ENCODE results near the gene NHSL2.

NHSL2 gene

DNA sequence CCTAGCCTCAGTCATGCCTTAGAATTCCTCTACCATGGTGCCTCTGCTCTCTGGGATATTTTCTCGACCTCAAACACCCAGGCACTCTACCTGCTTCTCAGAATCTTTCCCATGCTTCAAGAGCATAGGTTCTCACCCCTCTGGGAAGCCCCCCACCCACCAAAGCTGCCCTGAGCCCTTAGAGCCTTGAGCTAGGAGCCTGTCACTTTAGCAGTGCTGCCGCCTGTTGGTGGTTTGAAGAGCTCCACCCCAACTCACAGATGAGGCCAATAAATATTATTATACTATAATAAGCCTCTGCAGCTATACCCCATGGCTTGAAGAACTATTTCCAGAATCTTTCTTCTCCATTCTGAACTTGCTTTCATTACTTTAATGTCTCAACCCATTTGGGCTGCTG, 111.3 kb downstream of the NHSL2 start:
- DNase-seq: peak; percentile 8

- no peak for DNase-seq
Observed at GRCh38 chrX:72023071-72023470, 112.4 kb downstream of the NHSL2 start.

GRCh38 chrX:72025236-72025770, 114.7 kb downstream of the NHSL2 start:
- DNase-seq: no peak

GRCh38 chrX:72026341-72027023, 115.8 kb downstream of the NHSL2 start:
- DNase-seq: no peak

- DNase-seq: no peak
Observed at GRCh38 chrX:72027024-72027913, 116.6 kb downstream of the NHSL2 start.

- no peak for DNase-seq
Observed at GRCh38 chrX:72027914-72028307, 117.3 kb downstream of the NHSL2 start.

- DNase-seq: no peak
Observed at GRCh38 chrX:72028701-72029470, 118.2 kb downstream of the NHSL2 start.

GRCh38 chrX:72029483-72030411, 119.1 kb downstream of the NHSL2 start:
- DNase-seq: no peak

- DNase-seq: no peak
Observed at GRCh38 chrX:72030431-72030830, 119.8 kb downstream of the NHSL2 start.

GRCh38 chrX:72031118-72031517, 120.5 kb downstream of the NHSL2 start:
- no peak for DNase-seq

DNA sequence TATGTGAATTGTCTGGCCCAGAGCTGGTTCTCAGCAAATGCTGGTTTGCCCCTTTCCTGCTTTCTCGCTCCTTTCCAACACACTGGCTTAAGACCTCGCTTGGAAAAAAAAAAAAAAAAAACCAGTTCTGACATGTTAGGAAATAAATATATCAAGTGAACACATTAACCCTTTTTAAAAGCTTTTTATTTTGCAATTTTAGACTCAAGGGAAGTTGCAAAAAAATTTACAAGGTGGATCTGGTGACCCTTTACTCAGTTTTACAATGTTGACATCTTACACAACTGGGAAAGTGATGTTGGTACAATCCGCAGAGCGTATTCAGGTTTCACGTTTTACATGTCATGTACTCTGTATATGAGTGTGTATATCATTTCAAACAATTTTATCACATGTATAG, 121.0 kb downstream of the NHSL2 start:
- no peak for DNase-seq

GRCh38 chrX:72037601-72038000, 127.0 kb downstream of the NHSL2 start:
- no peak for DNase-seq

- no peak for DNase-seq
Observed at GRCh38 chrX:72038016-72038415, 127.4 kb downstream of the NHSL2 start.

DNA sequence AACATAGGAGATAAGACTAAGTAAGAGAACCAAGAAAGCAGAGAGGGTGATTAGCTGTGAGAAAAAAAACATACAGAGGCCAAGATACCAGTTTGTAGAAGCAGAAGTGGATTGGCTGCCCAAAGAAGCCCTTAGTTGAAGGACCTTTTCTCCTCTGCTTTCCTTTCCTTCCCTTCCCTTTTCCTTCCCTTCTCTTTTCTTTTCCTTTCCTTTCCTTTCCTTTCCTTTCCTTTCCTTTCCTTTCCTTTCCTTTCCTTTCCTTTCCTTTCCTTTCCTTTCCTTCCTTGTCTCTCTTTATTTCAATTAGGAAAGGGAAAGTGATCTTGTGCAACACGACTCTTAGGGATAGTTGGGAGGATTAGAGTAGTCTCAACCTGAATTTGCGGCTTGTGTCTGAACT, 128.2 kb downstream of the NHSL2 start:
- DNase-seq: no peak

DNA sequence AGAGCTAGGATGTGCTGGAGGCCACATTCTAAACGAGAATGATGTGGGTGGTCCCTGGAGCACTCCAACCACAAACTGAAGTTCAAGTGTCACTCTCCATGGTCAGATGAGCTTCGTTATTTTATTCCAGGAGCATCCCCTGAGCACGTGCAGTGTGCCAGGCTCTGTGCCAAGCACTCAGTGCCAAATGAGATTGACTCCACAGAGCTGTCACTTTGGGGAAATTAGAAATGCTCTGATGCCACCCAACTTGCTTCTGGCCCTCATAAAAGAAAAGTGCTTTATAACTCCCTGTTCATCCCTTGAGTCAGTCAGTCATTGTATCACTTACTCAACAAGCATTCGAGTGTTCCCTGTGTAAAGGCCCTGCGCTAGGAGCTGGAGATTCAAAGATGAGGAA, 129.9 kb downstream of the NHSL2 start:
- no peak for DNase-seq

DNA sequence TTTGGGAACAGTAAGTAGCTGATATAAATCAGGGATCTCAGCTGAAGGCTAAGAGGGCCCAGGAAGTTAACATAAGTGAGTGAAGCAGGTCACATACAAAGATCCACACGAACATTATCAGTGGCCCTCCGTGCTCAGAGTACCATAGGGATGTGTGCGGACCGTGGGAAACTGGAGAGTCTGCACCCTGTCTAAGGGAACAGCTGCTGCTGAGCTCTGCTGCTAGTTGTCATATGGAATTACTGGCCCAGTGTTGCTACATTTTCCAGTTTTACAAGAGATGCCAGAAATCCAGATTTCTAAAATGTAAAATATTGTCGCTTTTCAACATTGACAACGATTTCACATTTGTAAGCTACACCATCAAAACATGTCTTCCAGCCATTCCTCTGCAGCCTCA, 130.5 kb downstream of the NHSL2 start:
- no peak for DNase-seq

- DNase-seq: no peak
Observed at GRCh38 chrX:72041871-72042851, 131.5 kb downstream of the NHSL2 start.

- DNase-seq: no peak
Observed at GRCh38 chrX:72042852-72043248, 132.2 kb downstream of the NHSL2 start.

DNA sequence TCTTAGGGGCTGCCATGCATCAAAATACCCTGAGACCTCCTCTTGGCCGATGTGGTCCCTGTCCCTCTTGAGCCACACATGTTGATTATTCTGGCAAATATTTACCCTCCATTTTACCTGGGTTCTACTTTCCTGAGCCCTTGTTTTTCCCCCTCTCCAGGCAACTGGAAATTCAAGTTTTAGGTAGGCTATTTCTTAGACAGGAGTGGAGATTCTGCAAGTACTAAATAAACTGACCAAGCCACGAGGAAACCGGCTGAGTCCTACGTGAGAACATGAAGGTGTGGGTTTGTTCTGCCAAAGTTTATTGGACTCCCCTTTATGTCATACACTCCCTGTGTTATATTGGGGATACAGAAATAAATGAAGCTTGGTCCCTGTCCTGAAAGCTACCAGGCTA, 133.0 kb downstream of the NHSL2 start:
- no peak for DNase-seq

GRCh38 chrX:72045141-72045540, 134.5 kb downstream of the NHSL2 start:
- DNase-seq: no peak
